Lung (tissue), 12 donors: Measurements from ENCODE around the gene PRKCE. TPM values are rescaled to one million over a fixed set of nuclear protein-coding genes. Genes with fewer than 3 reads are reported as not detected.

Experiments used
- ATAC-seq: fragments of 200-7000 bp; cut with Tn5 transposase; one replicate; pipeline ENCODE4 v1.9.1; 2020; ENCODE audit warnings: moderate number of reproducible peaks; ENCODE audit not compliant: insufficient read depth, low FRiP score
- DNase-seq, 3 donors: peaks; one replicate each; pipeline ENCODE4 v3.0.0-alpha.2; 2013 to 2017
- H3K27ac ChIP-seq, 2 donors: one replicate each; pipeline ENCODE4 v1.5.1; 2013; ENCODE audit warnings: mild to moderate bottlenecking in 2 of 2, moderate library complexity in 2 of 2, control low read depth in 1 of 2, inconsistent platforms in 1 of 2, low read depth in 1 of 2, low read length in 1 of 2
- H3K27me3 ChIP-seq, 3 donors: one replicate each; pipeline ENCODE4 v1.5.1; 2013; ENCODE audit warnings: low read length in 2 of 3; ENCODE audit not compliant: control insufficient read depth in 3 of 3, insufficient read depth in 3 of 3
- H3K36me3 ChIP-seq, 4 donors: one replicate each; pipeline ENCODE4 v1.5.1; 2013; ENCODE audit warnings: low read length in 4 of 4, mild to moderate bottlenecking in 1 of 4, moderate library complexity in 1 of 4; ENCODE audit not compliant: control insufficient read depth in 4 of 4, insufficient read depth in 4 of 4
- H3K4me1 ChIP-seq, 5 donors: one replicate each; pipeline ENCODE4 v1.5.1; 2013; ENCODE audit warnings: low read length in 5 of 5, mild to moderate bottlenecking in 2 of 5, moderate library complexity in 1 of 5; ENCODE audit not compliant: control insufficient read depth in 5 of 5, insufficient read depth in 5 of 5
- H3K4me3 ChIP-seq: one replicate; pipeline ENCODE4 v1.5.1; 2013; ENCODE audit warnings: mild to moderate bottlenecking, control low read depth, moderate library complexity
- H3K9ac ChIP-seq, 2 donors: one replicate each; pipeline ENCODE4 v1.5.1; 2013; ENCODE audit warnings: low read length in 2 of 2, control low read depth in 1 of 2; ENCODE audit not compliant: insufficient read depth in 1 of 2
- H3K9me3 ChIP-seq, 4 donors: one replicate each; pipeline ENCODE4 v1.5.1; 2013; ENCODE audit warnings: low read length in 3 of 4, mild to moderate bottlenecking in 1 of 4, moderate library complexity in 1 of 4; ENCODE audit not compliant: control insufficient read depth in 4 of 4, insufficient read depth in 3 of 4
- CTCF ChIP-seq: IDR thresholded peaks from 2 replicates; pipeline ENCODE4 v1.5.1; 2012; ENCODE audit warnings: mild to moderate bottlenecking; ENCODE audit errors: control extremely low read depth, extremely low read depth
- WGBS, 2 donors: extraction: QIAGEN DNeasy Blood & Tissue Kit; methylation state at CpG; one replicate each; pipeline ENCODE4 v1.1.7; 2013; 5-methylcytosine and 5-hydroxymethylcytosine counted together
- polyA plus RNA-seq, 2 donors: library from polyadenylated mRNA; stranded (reverse); fragments of 200-250 nt; gene quantifications; one replicate each; pipeline ENCODE4 v1.2.1, GENCODE V29; 2013
- total RNA-seq, 2 donors: library from RNA; depleted of rRNA in 1 of 2; stranded (reverse); fragments of >200 nt in 1 of 2; gene quantifications; one replicate each; pipeline ENCODE4 v1.2.1, GENCODE V29; 2014 to 2021
- donor health status: control.
- donor health status: control.
- donor health status: Bipolar disorder and iron deficiency.
- donor health status: healthy.
- donor health status: DM: yes; HTN: yes; CAD: no.

PRKCE gene
- total and polyA plus RNA-seq, 4 donors, result 12.5 to 82.2 (median 32.1) TPM

- ATAC-seq, result no peak
- Histone ChIP-seq H3K9ac (no peak overlapping the region), H3K27me3 (no peaks in the 10 kb centered on the region), H3K27ac (peak overlapping the region; percentile 3 to 27), H3K4me3 (no peak overlapping the region), H3K9me3 (no peaks in the 10 kb centered on the region), H3K36me3 (no peaks in the 10 kb centered on the region), H3K4me1 (peaks cover 26 to 68% (median 35%) of the 10 kb centered on the region in 5 donors)
- WGBS, 2 donors, result 10 to 19% methylated on average over 4 of the region's 4 CpGs
- no peak for TF ChIP-seq CTCF
- DNase-seq, result peak in 1 of 3 donors; percentile 35
Measured at GRCh38 chr2:45964906-45965305, 313.4 kb downstream of the PRKCE start.

DNA sequence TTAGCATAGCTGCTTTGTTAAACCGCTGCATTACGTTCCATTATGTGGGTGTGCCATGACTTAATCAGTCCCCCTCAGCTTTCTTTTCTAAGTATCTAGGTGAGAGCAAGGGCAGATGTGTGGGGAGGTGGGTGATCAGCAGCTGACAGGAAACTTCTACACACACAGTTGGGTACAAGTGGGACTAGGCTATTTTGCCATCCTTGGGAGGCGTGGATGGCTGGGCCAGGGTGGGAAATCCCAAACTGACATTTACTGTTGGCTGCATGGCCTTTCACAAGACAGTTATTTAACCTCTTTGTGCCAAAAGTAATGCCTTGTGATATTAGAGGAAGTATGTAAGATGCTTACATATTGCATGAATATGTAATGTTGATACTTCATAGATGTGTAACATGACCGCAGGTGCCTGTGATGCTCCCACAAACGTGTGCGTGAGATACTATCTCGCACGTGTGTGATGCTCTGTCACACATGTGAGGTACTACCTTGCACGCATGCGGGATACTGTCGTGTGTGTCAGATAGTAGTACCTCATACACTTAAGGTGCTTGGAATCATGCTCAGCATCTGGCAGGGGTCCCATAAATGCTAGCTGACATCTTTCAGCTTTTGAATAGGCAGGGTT lies 314.5 kb downstream of the PRKCE start:
- TF ChIP-seq CTCF, result no peak
- no peaks in the 10 kb centered on the region for H3K9me3 ChIP-seq
- H3K27me3 ChIP-seq, result no peaks in the 10 kb centered on the region
- no peak for ATAC-seq
- no peak overlapping the region for H3K9ac ChIP-seq
- peak overlapping the region in 1 of 2 donors; percentile 37 for H3K27ac ChIP-seq
- DNase-seq, result no peak
- WGBS, 2 donors, result 91 to 92% methylated on average over 11 of the region's 11 CpGs
- peaks cover 23 to 59% (median 31%) of the 10 kb centered on the region in 5 donors for H3K4me1 ChIP-seq
- H3K36me3 ChIP-seq, result no peaks in the 10 kb centered on the region
- H3K4me3 ChIP-seq, result no peak overlapping the region

- 77 to 88% methylated on average over 14 of the region's 14 CpGs for WGBS, 2 donors
- ATAC-seq, result no peak
- H3K4me3 ChIP-seq, result no peak overlapping the region
- H3K27me3 ChIP-seq, result no peaks in the 10 kb centered on the region
- peak overlapping the region in 1 of 2 donors; percentile 15 for H3K27ac ChIP-seq
- no peak for TF ChIP-seq CTCF
- H3K4me1 ChIP-seq, result peaks cover 9 to 35% (median 14%) of the 10 kb centered on the region in 5 donors
- peak; percentile 61 to 77 (median 67) for DNase-seq
- no peaks in the 10 kb centered on the region for H3K9me3 ChIP-seq
- H3K36me3 ChIP-seq, result no peaks in the 10 kb centered on the region
- H3K9ac ChIP-seq, result no peak overlapping the region
Measured at GRCh38 chr2:45968946-45969584, 317.6 kb downstream of the PRKCE start.
